Thoracic aorta (tissue), 2 donors: ENCODE results near the gene SRP68. TPM values are rescaled to one million over a fixed set of nuclear protein-coding genes. Genes with fewer than 3 reads are reported as not detected.

Experiments
- ATAC-seq: fragments of 150-250 bp; one replicate; pipeline ENCODE4 v1.8.0; 2017; ENCODE audit warnings: low read depth; ENCODE audit not compliant: insufficient number of reproducible peaks, low FRiP score
- DNase-seq: peaks from one replicate; pipeline ENCODE4 v3.0.0-alpha.2; 2020; ENCODE audit warnings: low spot score
- H3K27ac ChIP-seq, 2 donors: fragments of 200-600 bp; sonication (generic); 1 replicate in 1 of 2; 2 replicates in 1 of 2; pipeline ENCODE4 v1.5.1; 2016; ENCODE audit warnings: mild to moderate bottlenecking in 2 of 2, moderate library complexity in 2 of 2
- H3K27me3 ChIP-seq: fragments of 200-600 bp; sonication (generic); replicated peaks from 2 replicates; pipeline ENCODE4 v1.6.0; 2016; ENCODE audit warnings: mild to moderate bottlenecking; ENCODE audit not compliant: insufficient read depth
- H3K36me3 ChIP-seq: fragments of 200-600 bp; sonication (generic); one replicate; pipeline ENCODE4 v1.5.1; 2016
- H3K4me1 ChIP-seq, 2 donors: fragments of 200-600 bp; sonication (generic); 1 replicate in 1 of 2; 2 replicates in 1 of 2; pipeline versions ENCODE4 v1.5.1 to v1.6.0; 2016; ENCODE audit warnings: low read depth in 2 of 2, mild to moderate bottlenecking in 1 of 2; ENCODE audit not compliant: control insufficient read depth in 1 of 2
- H3K4me3 ChIP-seq: fragments of 200-600 bp; sonication (generic); 2 replicates; pipeline ENCODE4 v1.5.1; 2016; ENCODE audit warnings: mild to moderate bottlenecking
- H3K9me3 ChIP-seq: fragments of 200-600 bp; sonication (generic); 2 replicates; pipeline ENCODE4 v1.5.1; 2016
- total RNA-seq, 2 donors: library from RNA; depleted of rRNA; stranded (reverse); fragments of >200 nt; gene quantifications; one replicate each; pipeline versions ENCODE4 v1.1.0 to v1.2.3, GENCODE V29; 2016
- TF ChIP-seq, protein P1 (sequence below): fragments of 200-600 bp; sonication (generic); IDR thresholded peaks from one replicate; pipeline ENCODE4 v1.5.1; 2019; ENCODE audit warnings: antibody characterized with exemption

The SRP68 gene
- total RNA-seq, 2 donors from 2014 or later = 19.1 to 39.9 TPM

DNA sequence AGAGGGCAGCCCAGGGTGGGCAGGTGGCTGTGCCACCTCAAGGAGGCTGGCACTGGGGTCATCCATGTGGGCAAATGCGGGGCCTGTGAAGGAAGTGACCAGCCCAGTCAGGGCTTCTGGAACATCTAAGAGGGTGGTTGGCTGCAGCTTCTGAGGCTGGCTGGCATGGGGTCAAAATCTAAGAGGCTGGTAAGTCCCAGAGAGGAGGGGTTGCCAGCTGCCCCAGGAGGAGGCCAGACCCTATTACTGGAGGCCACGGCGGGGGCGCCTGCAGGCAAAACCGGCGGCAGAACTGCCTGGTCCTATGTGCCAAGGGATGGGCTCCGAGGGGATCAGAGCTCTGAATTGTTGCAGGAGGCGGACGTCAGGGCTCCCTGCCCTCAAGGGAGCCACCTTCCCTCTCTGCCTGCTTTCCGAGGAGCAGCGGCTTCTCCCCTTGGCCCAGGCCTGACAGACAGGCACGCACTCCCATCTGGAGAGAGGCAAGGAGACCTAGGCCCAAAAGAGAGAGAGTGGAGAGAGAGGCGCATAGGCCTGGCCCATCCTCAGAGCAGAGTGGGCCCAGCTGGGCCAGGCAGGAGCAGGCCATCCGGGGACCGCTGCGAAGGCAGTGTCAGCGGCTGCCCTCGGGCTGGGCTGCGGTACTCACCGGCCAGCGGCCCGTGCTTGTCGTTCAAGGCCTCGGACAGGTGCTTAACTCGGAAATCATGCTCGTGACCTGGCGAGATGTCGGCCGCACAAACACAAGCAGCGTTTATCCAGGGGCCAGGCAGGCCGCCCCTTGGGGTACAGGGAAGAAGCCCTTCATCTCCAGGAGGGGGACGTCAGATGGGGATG, 17.6 kb upstream of the SRP68 start:
- Histone ChIP-seq H3K27me3 (no peaks in the 10 kb centered on the region), H3K36me3 (peaks cover 78% of the 10 kb centered on the region), H3K9me3 (no peaks in the 10 kb centered on the region), H3K4me3 (no peak overlapping the region), H3K27ac (no peak overlapping the region), H3K4me1 (no peaks in the 10 kb centered on the region)
- TF ChIP-seq, protein P1, sequence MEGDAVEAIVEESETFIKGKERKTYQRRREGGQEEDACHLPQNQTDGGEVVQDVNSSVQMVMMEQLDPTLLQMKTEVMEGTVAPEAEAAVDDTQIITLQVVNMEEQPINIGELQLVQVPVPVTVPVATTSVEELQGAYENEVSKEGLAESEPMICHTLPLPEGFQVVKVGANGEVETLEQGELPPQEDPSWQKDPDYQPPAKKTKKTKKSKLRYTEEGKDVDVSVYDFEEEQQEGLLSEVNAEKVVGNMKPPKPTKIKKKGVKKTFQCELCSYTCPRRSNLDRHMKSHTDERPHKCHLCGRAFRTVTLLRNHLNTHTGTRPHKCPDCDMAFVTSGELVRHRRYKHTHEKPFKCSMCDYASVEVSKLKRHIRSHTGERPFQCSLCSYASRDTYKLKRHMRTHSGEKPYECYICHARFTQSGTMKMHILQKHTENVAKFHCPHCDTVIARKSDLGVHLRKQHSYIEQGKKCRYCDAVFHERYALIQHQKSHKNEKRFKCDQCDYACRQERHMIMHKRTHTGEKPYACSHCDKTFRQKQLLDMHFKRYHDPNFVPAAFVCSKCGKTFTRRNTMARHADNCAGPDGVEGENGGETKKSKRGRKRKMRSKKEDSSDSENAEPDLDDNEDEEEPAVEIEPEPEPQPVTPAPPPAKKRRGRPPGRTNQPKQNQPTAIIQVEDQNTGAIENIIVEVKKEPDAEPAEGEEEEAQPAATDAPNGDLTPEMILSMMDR = no peak
- no peak for DNase-seq
- ATAC-seq = no peak

DNA sequence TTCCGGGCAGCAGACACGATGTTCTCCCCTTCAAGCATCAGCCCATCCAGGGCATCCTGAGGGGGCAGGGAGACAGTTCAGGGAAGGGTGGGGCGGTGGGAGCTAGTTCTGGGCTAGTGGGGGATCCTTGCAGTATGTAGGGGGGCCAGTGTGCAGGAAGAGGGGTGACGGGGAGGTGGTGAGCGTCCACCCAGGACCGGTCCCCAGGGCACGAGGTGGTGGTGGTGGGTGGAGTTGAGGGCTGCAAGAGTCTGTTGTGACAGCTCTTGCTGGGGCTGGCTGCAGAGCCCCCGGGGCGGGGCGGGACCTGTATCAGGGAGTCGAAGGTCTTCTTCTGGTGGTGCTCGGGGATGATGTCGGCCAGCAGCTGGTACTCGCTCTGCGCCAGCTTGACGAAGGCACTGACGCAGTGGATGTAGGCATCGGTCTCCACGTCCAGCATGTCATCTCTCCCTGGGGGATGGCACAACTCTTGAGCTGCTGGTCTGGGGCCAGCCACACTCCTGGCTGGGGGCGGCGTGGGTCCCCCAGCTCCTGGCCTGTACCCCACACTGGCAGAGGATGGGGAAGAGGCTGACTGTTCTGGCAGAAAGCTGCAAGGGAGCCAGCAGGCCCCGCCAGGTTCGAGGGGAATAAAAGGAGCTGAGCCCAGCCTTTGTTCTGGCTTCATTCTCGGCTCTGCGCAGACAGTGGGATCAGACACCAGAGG, 16.7 kb upstream of the SRP68 start:
- Histone ChIP-seq H3K4me3 (no peak overlapping the region), H3K27me3 (no peaks in the 10 kb centered on the region), H3K36me3 (peaks cover 77% of the 10 kb centered on the region), H3K9me3 (no peaks in the 10 kb centered on the region), H3K4me1 (no peaks in the 10 kb centered on the region), H3K27ac (no peak overlapping the region)
- no peak for DNase-seq
- TF ChIP-seq, protein P1 = no peak
- no peak for ATAC-seq

DNA sequence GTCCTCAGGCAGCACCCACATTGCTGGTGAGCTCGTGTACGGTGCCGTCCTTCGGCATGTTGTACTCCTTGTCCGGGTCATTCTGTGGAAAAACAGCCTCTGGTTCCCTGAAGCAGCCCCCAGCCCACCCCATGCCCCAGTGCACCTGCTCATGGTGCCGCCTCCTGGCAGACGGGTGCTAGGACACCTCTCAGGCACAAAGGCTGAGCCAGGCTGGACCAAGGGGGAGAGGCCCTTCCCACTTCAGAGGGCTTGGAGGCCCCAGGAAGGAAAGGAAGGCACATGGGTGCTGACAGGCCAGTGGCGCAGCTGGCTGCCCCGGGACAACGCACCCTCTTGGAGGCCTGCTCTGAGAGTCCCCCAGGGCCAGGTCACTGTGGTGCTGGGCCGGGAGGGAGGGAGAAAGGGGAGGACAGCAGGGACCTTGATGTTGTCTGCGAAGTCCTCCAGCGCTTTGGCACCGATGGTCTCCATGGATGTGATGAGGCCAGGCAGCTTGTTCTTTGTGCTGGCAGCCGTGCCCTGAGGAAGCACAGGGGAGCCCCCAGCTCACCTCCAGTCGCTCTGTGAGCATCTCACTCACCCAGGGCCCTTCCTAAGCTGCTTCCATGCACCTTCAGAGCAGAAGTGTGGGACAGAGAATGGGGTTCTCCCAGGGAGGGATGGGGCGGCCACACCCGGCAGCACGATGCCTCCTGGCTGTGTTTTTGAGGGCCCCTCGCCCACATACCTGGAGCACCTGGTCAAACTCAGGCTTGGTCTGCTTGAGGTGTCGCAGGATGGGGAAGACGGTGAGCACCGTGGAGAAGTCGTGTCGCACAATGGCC, 15.9 kb upstream of the SRP68 start:
- peaks cover 69% of the 10 kb centered on the region for H3K36me3 ChIP-seq

DNA sequence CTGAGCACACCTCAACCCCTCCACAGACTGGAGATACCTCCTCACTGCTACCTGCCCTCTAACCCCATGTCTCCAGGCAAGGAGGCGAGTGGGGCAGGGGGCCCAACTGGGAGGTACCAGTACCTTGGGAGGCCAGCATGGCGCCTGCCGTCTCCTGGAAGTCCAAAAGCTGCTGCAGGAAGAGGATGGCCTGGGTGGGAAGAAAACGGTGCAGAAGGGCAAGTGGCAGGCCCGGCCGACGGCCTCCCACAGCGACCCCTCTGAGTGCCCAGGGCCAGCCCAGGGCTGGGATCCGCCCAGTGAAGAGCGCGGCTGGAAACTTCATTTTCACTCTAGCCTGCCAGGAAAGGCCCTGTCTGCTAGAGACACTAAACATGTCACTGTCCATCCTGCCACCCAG, 15.2 kb upstream of the SRP68 start:
- H3K27ac ChIP-seq = no peak overlapping the region
- H3K4me3 ChIP-seq = no peak overlapping the region
- no peak for ATAC-seq
- H3K27me3 ChIP-seq = no peaks in the 10 kb centered on the region
- DNase-seq = no peak
- H3K4me1 ChIP-seq = no peaks in the 10 kb centered on the region
- TF ChIP-seq, protein P1 = no peak
- H3K9me3 ChIP-seq = no peaks in the 10 kb centered on the region
- peaks cover 62% of the 10 kb centered on the region for H3K36me3 ChIP-seq

More for the DNA sequence above, 15.9 kb upstream of the SRP68 start:
- no peak overlapping the region for H3K4me3 ChIP-seq
- no peaks in the 10 kb centered on the region for H3K4me1 ChIP-seq
- H3K27me3 ChIP-seq = no peaks in the 10 kb centered on the region
- DNase-seq = no peak
- TF ChIP-seq, protein P1 = no peak
- no peaks in the 10 kb centered on the region for H3K9me3 ChIP-seq
- ATAC-seq = no peak
- no peak overlapping the region for H3K27ac ChIP-seq

DNA sequence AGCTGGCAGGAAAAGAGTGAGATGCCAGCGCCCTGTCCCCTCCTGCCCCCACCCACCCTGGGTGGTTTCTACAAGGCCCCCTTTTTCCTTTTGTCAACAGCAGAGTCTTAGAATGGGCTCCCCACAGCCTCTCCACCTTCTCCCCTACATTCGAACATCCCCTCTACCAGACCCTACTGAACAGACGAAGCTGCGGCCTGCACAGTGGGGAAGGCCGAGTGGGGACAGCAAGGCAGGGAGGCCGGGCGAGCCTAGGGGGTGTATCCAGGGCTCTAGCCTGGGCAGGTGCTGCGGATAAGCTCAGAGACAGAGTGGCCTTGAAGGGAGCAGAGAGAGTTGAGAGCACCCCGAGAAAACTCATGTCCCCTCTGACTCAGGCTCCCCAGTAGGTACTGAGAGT, 14.1 kb upstream of the SRP68 start:
- no peaks in the 10 kb centered on the region for H3K4me1 ChIP-seq
- H3K27me3 ChIP-seq = no peaks in the 10 kb centered on the region
- H3K4me3 ChIP-seq = no peak overlapping the region
- peaks cover 60% of the 10 kb centered on the region for H3K36me3 ChIP-seq
- no peak for ATAC-seq
- no peak overlapping the region for H3K27ac ChIP-seq
- TF ChIP-seq, protein P1 = no peak
- H3K9me3 ChIP-seq = no peaks in the 10 kb centered on the region
- DNase-seq = no peak
